Measurements from ENCODE around the gene PLD1. TPM values are rescaled to one million over a fixed set of nuclear protein-coding genes. Genes with fewer than 3 reads are reported as not detected.

Gene PLD1
- total RNA-seq, 1 donor from 2014 or later: 8.8 TPM

DNA sequence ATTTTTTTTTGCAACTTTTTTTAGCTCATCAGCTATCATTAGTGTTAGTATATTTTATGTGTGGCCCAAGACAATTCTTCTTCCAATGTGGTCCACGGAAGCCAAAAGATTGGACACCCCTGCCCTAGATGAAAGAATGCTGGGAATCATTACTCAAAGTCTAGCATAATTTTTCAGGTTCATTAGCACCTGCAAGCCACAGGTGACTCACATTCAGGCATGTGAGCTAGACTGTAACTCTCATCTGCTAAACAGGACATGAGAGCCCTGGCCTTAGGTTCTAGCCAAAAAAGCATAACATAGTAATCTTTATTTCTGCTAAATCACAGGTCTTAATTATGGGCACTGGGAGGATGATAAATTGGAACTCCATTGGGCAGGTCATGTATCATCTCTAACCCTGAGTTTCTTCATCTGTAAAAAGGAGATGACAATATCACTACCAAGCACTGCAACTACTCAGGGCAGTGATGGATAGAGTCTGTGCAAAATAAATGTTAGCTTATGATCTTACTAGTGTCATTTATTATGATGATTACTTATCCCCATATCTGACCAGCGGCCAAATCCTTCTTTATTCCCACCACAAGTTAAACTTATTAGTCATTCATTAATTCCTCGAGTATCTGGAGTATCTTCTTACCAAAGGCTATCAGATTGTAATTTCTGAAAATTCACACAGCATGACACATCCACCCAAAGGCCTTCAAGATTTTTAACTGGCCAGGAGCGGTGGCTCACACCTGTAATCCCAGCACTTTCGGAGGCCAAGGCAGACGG lies 125.0 kb downstream of the PLD1 start:
- Histone ChIP-seq H3K4me3 (no peak overlapping the region), H3K27ac (no peak overlapping the region), H3K36me3 (peaks cover 0 to 8% of the 10 kb centered on the region in 2 donors), H3K27me3 (no peaks in the 10 kb centered on the region), H3K9me3 (no peaks in the 10 kb centered on the region), H3K4me1 (no peaks in the 10 kb centered on the region)
- no peak for DNase-seq (ENCODE audit: low spot score in 2 of 2)
- intact Hi-C loops (cut with DNase I): no loop called here
- TF ChIP-seq, protein P1, sequence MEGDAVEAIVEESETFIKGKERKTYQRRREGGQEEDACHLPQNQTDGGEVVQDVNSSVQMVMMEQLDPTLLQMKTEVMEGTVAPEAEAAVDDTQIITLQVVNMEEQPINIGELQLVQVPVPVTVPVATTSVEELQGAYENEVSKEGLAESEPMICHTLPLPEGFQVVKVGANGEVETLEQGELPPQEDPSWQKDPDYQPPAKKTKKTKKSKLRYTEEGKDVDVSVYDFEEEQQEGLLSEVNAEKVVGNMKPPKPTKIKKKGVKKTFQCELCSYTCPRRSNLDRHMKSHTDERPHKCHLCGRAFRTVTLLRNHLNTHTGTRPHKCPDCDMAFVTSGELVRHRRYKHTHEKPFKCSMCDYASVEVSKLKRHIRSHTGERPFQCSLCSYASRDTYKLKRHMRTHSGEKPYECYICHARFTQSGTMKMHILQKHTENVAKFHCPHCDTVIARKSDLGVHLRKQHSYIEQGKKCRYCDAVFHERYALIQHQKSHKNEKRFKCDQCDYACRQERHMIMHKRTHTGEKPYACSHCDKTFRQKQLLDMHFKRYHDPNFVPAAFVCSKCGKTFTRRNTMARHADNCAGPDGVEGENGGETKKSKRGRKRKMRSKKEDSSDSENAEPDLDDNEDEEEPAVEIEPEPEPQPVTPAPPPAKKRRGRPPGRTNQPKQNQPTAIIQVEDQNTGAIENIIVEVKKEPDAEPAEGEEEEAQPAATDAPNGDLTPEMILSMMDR (IDR thresholded peaks at IDR 0.05): no peak

DNA sequence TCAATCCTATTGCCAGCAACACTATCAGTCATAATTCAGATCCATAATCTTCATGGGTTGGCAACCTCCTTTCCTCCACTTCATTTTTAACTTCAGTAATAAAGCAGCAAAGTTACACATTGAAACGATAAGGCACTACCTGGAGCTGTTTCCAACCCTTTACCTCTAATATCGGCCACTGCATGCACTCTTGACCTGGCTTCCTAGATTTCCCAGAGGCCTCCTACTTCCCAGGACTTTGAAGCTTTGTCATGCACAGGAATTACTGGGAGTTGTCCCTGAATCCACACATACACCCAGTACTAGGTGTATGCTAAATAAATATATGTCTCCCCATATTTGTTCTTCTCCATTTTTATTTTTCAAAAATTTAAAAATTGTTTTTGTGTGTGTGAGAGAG lies 126.1 kb downstream of the PLD1 start:
- Histone ChIP-seq H3K27ac (no peak overlapping the region), H3K36me3 (peaks cover 0 to 8% of the 10 kb centered on the region in 2 donors), H3K4me1 (no peaks in the 10 kb centered on the region), H3K4me3 (no peak overlapping the region), H3K9me3 (no peaks in the 10 kb centered on the region), H3K27me3 (no peaks in the 10 kb centered on the region)
- TF ChIP-seq, protein P1 (IDR thresholded peaks at IDR 0.05): no peak
- intact Hi-C loops (cut with DNase I): no loop called here
- no peak for DNase-seq (ENCODE audit: low spot score in 2 of 2)

DNA sequence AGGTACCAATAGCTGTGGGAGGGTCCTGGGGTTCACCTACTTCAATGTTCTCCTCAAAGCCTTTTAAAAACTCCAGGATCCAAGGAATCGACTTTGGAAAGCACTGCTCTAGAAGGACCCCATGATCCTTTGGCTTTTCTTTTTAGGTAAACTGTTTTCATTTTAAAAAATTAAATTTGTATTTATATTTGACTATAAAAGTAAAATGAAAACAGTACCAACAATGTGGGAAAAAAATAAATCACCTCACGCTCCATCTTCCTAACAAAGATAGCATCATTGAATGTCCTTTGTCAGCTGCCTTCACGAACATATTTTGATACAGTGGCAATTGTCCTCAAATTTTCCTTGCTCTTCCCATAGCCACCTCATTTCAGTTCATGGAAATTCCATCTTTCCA lies 127.5 kb downstream of the PLD1 start:
- H3K27me3 ChIP-seq: no peaks in the 10 kb centered on the region
- peaks cover 0 to 8% of the 10 kb centered on the region in 2 donors for H3K36me3 ChIP-seq
- H3K4me3 ChIP-seq: no peak overlapping the region
- DNase-seq (ENCODE audit: low spot score in 2 of 2): no peak
- H3K27ac ChIP-seq: no peak overlapping the region
- no peaks in the 10 kb centered on the region for H3K4me1 ChIP-seq
- intact Hi-C loops (cut with DNase I): no loop called here
- no peaks in the 10 kb centered on the region for H3K9me3 ChIP-seq
- TF ChIP-seq, protein P1 (IDR thresholded peaks at IDR 0.05): no peak

DNA sequence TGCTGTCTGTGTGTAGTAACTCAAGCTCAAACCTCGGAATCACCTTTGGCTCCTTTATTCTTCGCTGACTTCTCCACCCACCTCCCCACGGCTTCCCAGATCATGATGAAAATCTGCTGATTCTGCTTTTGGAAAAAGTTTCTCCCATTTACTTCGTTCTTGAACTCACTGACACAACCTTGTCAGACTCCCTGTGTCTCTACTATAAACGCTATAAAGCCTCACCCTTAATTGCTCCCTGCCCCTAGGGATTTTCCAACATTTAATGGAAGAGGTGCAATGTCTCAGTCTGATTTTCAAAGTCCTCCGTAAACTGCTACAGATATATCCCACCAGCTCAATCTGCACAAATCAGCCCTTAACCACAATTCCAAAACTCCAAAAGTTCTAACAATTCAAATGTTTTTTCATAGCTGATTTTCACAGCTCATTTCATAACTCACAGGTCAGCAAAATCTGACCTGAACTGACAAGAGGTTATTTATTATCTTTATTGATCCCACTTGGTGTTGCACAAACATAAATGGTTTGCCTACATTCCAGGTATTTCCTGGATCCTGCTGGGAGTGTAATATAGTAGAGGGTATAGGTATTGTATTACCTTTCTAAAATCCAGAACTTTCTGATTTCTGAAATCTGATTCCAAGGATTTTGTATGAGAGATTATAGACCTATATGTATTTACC lies 129.4 kb downstream of the PLD1 start:
- Histone ChIP-seq H3K4me1 (no peaks in the 10 kb centered on the region), H3K9me3 (no peaks in the 10 kb centered on the region), H3K27me3 (no peaks in the 10 kb centered on the region), H3K4me3 (no peak overlapping the region), H3K27ac (no peak overlapping the region), H3K36me3 (peaks cover 2 to 17% of the 10 kb centered on the region in 2 donors)
- TF ChIP-seq, protein P1 (IDR thresholded peaks at IDR 0.05): no peak
- DNase-seq (ENCODE audit: low spot score in 2 of 2): no peak
- intact Hi-C loops (cut with DNase I): no loop called here

DNA sequence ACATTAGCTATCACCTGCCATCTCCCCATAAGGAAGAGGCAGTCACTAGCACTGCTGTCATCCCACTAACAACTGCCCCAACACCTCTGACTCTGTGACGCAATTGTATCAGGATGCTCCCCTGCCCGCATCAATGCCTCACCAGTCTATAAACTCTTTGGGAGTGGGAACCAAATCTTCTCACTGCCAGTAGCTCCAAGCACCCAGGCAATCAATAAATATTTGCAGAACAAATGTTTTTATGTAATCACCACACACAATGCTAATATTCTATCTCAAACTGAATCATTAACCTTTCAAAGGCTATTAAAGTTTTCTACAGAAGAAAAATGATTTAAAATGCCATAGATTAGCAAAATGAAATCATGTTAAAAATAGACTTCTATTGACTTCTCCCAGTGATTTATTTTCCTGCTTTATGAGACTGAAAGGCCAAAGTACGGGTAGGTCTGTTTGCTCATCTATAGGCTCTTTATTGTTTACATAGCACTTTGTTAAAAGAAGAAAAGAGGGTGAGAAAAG lies 131.3 kb downstream of the PLD1 start:
- no peak for DNase-seq (ENCODE audit: low spot score in 2 of 2)
- Histone ChIP-seq H3K36me3 (peaks cover 2 to 8% of the 10 kb centered on the region in 2 donors), H3K27ac (no peak overlapping the region), H3K27me3 (no peaks in the 10 kb centered on the region), H3K4me3 (no peak overlapping the region), H3K9me3 (no peaks in the 10 kb centered on the region), H3K4me1 (no peaks in the 10 kb centered on the region)
- TF ChIP-seq, protein P1 (IDR thresholded peaks at IDR 0.05): no peak
- intact Hi-C loops (cut with DNase I): no loop called here
